Measurements from ENCODE around the gene NAV2. TPM values are rescaled to one million over a fixed set of nuclear protein-coding genes. Genes with fewer than 3 reads are reported as not detected.
"Not testable (repeated sequence)": the region's sequence is repeated elsewhere in the genome, so short reads cannot be mapped to it uniquely, and the experiment has no call there.

NAV2 gene
- polyA plus RNA-seq, 1 experiment = 5.1 TPM

- H3K27me3 ChIP-seq (ENCODE audit: control insufficient read depth, insufficient read depth, low read length) = no peaks in the 10 kb centered on the region
- TF ChIP-seq CTCF (IDR thresholded peaks at IDR 0.05; ENCODE audit: low read depth, low read length) = peak; percentile 89
- no peaks in the 10 kb centered on the region for H3K9me3 ChIP-seq (ENCODE audit: control insufficient read depth, insufficient read depth, low read length)
- POLR2A ChIA-PET = interaction anchor here (0.6 to 0.7 kb wide), 2 partner anchors 174 to 216 kb away, joined by 3 read pairs; no protein-coding TSS in a partner anchor
- peak; percentile 48 for DNase-seq (ENCODE audit: low read depth, low spot score)
- no peak overlapping the region for H3K27ac ChIP-seq (ENCODE audit: low read depth, low read length)
- no peak overlapping the region for H3K4me3 ChIP-seq (ENCODE audit: low read depth, low read length)
- CTCF ChIA-PET = interaction anchor here (0.5 to 6.3 kb wide), 68 partner anchors 9 to 1896 kb away, joined by 3 to 100 read pairs (median 5); partner anchors contain the start of gene HTATIP2
These were observed 415.3 kb downstream of the NAV2 start for GRCh38 chr11:20127671-20128527.

- POLR2A ChIA-PET = interaction anchor here (0.6 kb wide), 1 partner anchor 174 kb away, joined by 3 read pairs; no protein-coding TSS in a partner anchor
- not testable (repeated sequence) for H3K9me3 ChIP-seq (ENCODE audit: control insufficient read depth, insufficient read depth, low read length); H3K4me3 ChIP-seq (ENCODE audit: low read depth, low read length); H3K27me3 ChIP-seq (ENCODE audit: control insufficient read depth, insufficient read depth, low read length); H3K27ac ChIP-seq (ENCODE audit: low read depth, low read length); DNase-seq (ENCODE audit: low read depth, low spot score)
- CTCF ChIA-PET = interaction anchor here (0.5 to 6.3 kb wide), 64 partner anchors 8 to 1897 kb away, joined by 3 to 100 read pairs (median 5); partner anchors contain the start of gene HTATIP2
These were observed 415.8 kb downstream of the NAV2 start for GRCh38 chr11:20128528-20128825.

GRCh38 chr11:20129665-20130064 is 417.0 kb downstream of the NAV2 start:
- ChIA-PET POLR2A (no interaction called here), CTCF (interaction anchor here (0.7 to 6.3 kb wide), 22 partner anchors 10 to 570 kb away, joined by 3 to 100 read pairs (median 16); no protein-coding TSS in a partner anchor)
- TF ChIP-seq CTCF (IDR thresholded peaks at IDR 0.05; ENCODE audit: low read depth, low read length) = no peak
- no peak for DNase-seq (ENCODE audit: low read depth, low spot score)
- H3K27me3 ChIP-seq (ENCODE audit: control insufficient read depth, insufficient read depth, low read length) = peaks cover 3% of the 10 kb centered on the region
- no peak overlapping the region for H3K4me3 ChIP-seq (ENCODE audit: low read depth, low read length)
- no peaks in the 10 kb centered on the region for H3K9me3 ChIP-seq (ENCODE audit: control insufficient read depth, insufficient read depth, low read length)
- H3K27ac ChIP-seq (ENCODE audit: low read depth, low read length) = no peak overlapping the region

- Histone ChIP-seq H3K4me3 (ENCODE audit: low read depth, low read length) (peak overlapping the region; percentile 63), H3K27me3 (ENCODE audit: control insufficient read depth, insufficient read depth, low read length) (peaks cover 3% of the 10 kb centered on the region), H3K27ac (ENCODE audit: low read depth, low read length) (no peak overlapping the region), H3K9me3 (ENCODE audit: control insufficient read depth, insufficient read depth, low read length) (no peaks in the 10 kb centered on the region)
- DNase-seq (ENCODE audit: low read depth, low spot score) = peak; percentile 23
- ChIA-PET POLR2A (no interaction called here), CTCF (interaction anchor here (0.5 to 4.7 kb wide), 64 partner anchors 9 to 578 kb away, joined by 3 to 108 read pairs (median 4); no protein-coding TSS in a partner anchor)
- TF ChIP-seq CTCF (IDR thresholded peaks at IDR 0.05; ENCODE audit: low read depth, low read length) = peak; percentile 94
These were observed 419.4 kb downstream of the NAV2 start for GRCh38 chr11:20131788-20132666.

- ChIA-PET CTCF (interaction anchor here (0.6 to 4.7 kb wide), 61 partner anchors 10 to 758 kb away, joined by 3 to 108 read pairs (median 4); no protein-coding TSS in a partner anchor), POLR2A (no interaction called here)
- no peak for TF ChIP-seq CTCF (IDR thresholded peaks at IDR 0.05; ENCODE audit: low read depth, low read length)
- peaks cover 3% of the 10 kb centered on the region for H3K27me3 ChIP-seq (ENCODE audit: control insufficient read depth, insufficient read depth, low read length)
- no peaks in the 10 kb centered on the region for H3K9me3 ChIP-seq (ENCODE audit: control insufficient read depth, insufficient read depth, low read length)
- H3K4me3 ChIP-seq (ENCODE audit: low read depth, low read length) = no peak overlapping the region
- no peak for DNase-seq (ENCODE audit: low read depth, low spot score)
- H3K27ac ChIP-seq (ENCODE audit: low read depth, low read length) = no peak overlapping the region
These were observed 420.0 kb downstream of the NAV2 start for GRCh38 chr11:20132667-20133039.
